ENCODE results near the gene MST1. TPM values are rescaled to one million over a fixed set of nuclear protein-coding genes. Genes with fewer than 3 reads are reported as not detected.

The MST1 gene
- total RNA-seq, 2 experiments from 2014 or later: 3.8 to 4.7 TPM

GRCh38 chr3:49634736-49635135 lies 54.5 kb downstream of the MST1 start:
- ChIA-PET POLR2A (no interaction called here), CTCF (no interaction called here)
- no peak overlapping the region for H3K27ac Mint-ChIP-seq
- no peaks in the 10 kb centered on the region for H3K9me3 Mint-ChIP-seq (ENCODE audit: insufficient read depth)
- peaks cover 4% of the 10 kb centered on the region for H3K4me1 Mint-ChIP-seq (ENCODE audit: low read depth)
- H3K27me3 Mint-ChIP-seq (ENCODE audit: low read depth): peaks cover 9% of the 10 kb centered on the region
- no peak overlapping the region for H3K4me3 Mint-ChIP-seq
- DNase-seq (no peak), ATAC-seq (no peak)
- H3K36me3 Mint-ChIP-seq (ENCODE audit: low read depth): no peaks in the 10 kb centered on the region

Other genes with a start within 250 kb of the MST1 start
- gene DAG1, start 219.2 kb downstream of the MST1 start, total RNA-seq: 10 to 100 TPM; 18.8 to 19.7 TPM
- gene BSN, start 135.0 kb downstream of the MST1 start, total RNA-seq: under 1 TPM; 0.05 to 0.34 TPM
- 100 to 1,000 TPM; 179 to 192 TPM for gene APEH, start 15.1 kb downstream of the MST1 start, total RNA-seq
- 10 to 100 TPM; 36.3 to 45.8 TPM for gene RNF123, start 83 bp upstream of the MST1 start, total RNA-seq
- gene AMIGO3, start 30.2 kb upstream of the MST1 start, total RNA-seq: 1 to 10 TPM in 1 of 2 experiments, under 1 TPM in 1; 0.95 to 2.0 TPM
- 10 to 100 TPM; 50.4 to 53.0 TPM for gene GMPPB, start 34.5 kb upstream of the MST1 start, total RNA-seq
- 10 to 100 TPM; 37.7 to 38.1 TPM for gene IP6K1, start 97.1 kb upstream of the MST1 start, total RNA-seq
- gene CDHR4, start 110.4 kb upstream of the MST1 start, total RNA-seq: not detected
- 1 to 10 TPM; 1.3 to 2.2 TPM for gene INKA1, start 113.8 kb upstream of the MST1 start, total RNA-seq
- gene UBA7, start 124.5 kb upstream of the MST1 start, total RNA-seq: 100 to 1,000 TPM; 187 to 208 TPM
- 10 to 100 TPM; 32.0 to 32.9 TPM for gene TRAIP, start 167.1 kb upstream of the MST1 start, total RNA-seq
- not detected for gene CAMKV, start 180.4 kb upstream of the MST1 start, total RNA-seq
- gene MST1R, start 214.4 kb upstream of the MST1 start, total RNA-seq: 1 to 10 TPM; 3.2 to 3.9 TPM
- 10 to 100 TPM; 13.4 to 15.0 TPM for gene MON1A, start 240.3 kb upstream of the MST1 start, total RNA-seq